NCI-H2171 (cell line): ENCODE measurements around the gene AMOTL1.
"Not testable (repeated sequence)": the region's sequence is repeated elsewhere in the genome, so short reads cannot be mapped to it uniquely, and the experiment has no call there.

ENCODE experiments used
- DNase-seq: peaks from one replicate; lab custom pipeline; 2025; lab: John Stamatoyannopoulos, UW

Gene AMOTL1

GRCh38 chr11:94794287-94795168 lies 26.4 kb downstream of the AMOTL1 start:
- no peak for DNase-seq

GRCh38 chr11:94795476-94796189 lies 27.5 kb downstream of the AMOTL1 start:
- no peak for DNase-seq

DNA sequence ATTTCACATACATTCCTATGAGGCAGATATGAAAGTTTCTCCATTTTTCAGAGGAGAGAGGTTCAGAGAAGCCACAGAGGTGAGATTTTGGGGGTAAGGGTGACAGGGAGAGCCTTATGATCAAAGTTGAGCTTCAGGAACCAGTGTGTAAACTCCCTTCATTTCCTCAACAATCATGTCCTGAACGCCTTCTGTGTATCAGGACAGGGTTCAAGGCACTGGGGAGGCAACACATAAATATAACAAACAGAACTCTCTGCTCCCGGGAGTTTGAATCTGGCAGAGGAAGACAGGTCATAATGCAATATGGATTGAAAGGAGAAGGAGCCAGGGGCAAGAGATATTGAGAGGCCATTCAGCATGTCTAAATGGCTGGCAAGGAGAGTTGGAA lies 28.0 kb downstream of the AMOTL1 start:
- DNase-seq, result no peak

DNA sequence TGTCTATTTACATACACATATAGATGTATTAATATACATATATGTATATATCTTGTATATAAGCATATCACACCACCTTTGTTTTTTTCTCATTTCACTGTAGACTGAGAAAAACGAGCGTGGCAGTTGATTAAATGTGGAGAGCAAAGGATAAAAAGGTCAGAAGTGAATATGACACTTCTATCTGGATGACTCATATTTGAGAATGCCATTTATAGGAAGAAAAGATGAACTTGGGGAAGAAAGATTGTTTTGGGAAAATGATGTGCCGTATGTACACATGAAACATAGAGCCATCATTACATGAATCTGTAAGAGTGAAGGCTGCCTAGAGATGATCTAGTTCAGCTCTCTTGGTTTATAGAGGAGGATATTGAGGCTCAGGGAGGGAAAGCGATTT lies 28.7 kb downstream of the AMOTL1 start:
- DNase-seq, result no peak

DNA sequence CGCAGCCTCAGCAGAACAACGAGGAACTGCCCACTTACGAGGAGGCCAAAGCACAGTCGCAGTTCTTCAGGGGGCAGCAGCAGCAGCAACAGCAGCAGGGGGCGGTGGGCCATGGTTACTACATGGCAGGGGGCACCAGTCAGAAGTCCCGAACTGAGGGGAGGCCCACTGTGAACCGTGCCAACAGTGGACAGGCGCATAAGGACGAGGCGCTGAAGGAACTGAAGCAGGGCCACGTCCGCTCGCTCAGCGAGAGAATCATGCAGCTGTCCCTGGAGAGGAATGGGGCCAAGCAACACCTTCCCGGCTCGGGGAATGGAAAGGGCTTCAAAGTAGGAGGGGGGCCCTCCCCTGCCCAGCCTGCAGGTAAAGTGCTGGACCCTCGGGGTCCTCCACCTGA lies 31.6 kb downstream of the AMOTL1 start:
- DNase-seq, result no peak

- DNase-seq, result no peak
Observed at GRCh38 chr11:94800414-94800813, 32.3 kb downstream of the AMOTL1 start.

- DNase-seq, result no peak
Observed at GRCh38 chr11:94801866-94802460, 33.8 kb downstream of the AMOTL1 start.

DNA sequence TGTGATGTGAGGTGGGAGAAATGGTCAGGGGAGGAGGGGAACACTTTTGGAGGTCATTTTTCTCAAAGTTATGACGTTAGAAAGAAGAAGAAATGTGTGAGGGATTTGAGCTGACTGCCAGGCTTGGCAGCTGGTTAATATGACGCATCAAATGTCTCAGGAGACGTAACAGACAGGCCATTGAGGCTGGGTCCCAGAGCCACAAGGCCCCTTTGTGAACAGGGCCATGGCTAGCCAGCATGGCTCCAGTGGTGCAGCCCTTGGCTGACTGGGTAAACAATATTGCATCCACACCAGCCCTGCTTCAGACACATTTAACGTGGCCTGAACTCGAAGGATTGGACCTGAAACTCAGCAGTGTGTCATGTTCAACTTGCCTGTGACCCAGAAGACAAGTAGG lies 34.3 kb downstream of the AMOTL1 start:
- no peak for DNase-seq

- no peak for DNase-seq
Observed at GRCh38 chr11:94803491-94803890, 35.3 kb downstream of the AMOTL1 start.

DNA sequence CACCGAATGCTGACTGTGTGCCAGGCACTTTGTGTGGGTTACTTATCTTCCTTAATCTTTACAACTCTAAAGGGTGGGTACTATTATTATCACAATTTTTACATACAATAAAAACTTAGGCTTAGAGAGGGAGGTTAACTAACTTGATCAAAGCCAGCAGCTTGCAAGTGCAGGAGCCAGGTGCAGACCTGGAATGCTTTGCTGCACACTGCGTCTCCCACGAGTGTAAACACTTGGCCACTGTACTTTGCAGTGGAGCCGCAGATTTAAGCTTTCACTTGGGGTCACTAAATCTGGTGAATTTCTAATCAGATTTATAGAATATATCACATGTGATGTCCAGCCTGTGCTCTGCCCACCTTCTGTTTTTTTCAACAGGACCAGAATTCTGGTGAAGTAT lies 36.7 kb downstream of the AMOTL1 start:
- DNase-seq, result no peak

- no peak for DNase-seq
Observed at GRCh38 chr11:94806014-94806413, 37.9 kb downstream of the AMOTL1 start.

- DNase-seq, result no peak
Observed at GRCh38 chr11:94806419-94806818, 38.3 kb downstream of the AMOTL1 start.

DNA sequence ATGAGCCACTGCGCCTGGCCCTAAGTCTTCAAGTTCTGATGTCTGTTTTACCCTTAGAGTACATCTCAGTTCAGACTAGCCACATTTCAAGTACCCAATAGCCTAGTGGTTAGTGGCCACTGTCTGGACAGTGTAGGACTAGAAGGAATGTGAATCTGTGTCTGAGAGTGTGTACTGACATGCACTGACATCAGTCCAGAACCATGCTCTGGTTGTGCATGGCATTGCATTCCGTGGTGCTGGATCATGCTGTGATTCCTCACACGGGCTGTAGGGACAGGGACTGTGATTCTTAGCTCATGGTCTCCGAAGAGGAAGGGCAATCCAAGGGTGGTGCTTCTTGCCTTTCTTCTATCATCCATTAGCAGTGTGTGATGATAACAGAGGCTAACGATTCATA lies 41.1 kb downstream of the AMOTL1 start:
- no peak for DNase-seq

DNA sequence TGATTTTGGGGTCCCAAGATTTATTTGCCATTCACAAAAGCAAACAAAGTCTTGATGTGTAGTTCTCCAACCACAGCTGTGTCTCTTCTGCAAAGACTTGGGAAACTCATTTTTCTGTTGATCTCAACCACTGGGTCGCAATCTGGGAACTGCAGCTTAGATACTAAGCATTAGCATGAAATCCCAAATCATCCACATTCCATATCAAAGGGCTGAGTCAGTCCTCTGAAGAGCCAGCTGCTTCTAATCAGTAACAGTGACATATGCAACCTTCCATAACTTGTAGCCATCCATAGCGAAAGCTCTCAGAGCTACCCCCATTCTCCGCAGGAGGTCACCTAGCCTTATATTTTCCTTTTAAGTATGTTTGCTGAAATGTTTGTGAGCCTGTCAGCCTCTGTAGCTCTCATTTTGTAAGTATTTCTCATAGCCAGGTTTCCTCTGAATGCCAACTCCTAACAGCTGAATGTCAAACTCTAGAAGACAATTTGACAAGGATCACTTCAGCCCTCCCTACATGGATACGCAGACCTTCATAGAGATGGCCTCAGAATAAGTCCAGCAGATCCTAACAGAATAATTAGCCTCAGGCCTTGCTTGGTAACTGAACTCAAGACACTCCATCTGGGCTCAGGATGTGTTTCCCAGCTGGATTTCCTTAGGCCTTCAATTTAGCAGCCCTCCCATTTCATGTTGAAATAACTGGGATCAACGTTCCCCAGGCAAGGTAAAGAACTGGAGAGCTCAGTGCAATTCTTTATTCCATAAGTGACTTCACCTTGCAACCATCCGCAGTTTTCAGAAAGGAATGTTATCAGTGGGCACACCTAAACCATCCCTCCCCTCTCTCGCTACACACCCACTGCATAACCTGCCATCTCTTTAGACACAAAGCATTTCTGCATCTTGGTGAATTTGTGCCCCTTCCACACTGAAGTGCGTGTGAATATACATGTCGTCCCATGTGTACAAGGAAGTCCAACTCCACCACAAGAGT lies 44.9 kb downstream of the AMOTL1 start:
- not testable (repeated sequence) for DNase-seq

DNA sequence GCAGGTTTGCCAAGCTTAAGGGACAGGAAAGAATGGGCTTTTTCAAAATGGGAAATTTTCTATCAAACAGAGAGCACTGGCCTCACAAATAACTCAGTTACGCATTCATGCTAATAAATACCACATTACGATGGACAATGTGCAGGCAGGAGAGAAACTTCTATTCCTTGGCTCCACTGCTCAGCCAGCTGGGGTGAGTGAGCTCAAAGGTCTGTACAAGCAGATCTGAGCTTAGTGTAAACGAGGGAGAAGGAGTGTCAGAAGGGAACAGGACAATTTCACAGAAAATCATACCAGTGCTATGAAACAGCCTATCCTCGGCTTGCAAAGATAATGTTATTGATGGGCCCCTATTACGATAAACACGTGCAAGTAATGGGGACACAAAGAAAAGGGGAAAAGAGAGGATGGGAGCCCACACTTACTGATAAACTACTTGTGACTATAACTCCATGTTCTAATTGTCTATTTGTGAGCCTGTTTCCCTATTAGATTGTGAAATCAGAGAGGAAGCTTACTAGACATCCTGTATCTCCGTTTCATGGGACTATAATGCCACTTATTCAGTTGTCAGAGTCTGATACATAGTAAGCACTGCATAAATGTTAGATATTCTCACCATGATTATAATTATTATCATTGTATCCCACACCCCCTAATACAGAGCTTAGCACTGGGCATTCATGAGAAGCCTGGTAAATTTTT lies 46.3 kb downstream of the AMOTL1 start:
- DNase-seq, result no peak

DNA sequence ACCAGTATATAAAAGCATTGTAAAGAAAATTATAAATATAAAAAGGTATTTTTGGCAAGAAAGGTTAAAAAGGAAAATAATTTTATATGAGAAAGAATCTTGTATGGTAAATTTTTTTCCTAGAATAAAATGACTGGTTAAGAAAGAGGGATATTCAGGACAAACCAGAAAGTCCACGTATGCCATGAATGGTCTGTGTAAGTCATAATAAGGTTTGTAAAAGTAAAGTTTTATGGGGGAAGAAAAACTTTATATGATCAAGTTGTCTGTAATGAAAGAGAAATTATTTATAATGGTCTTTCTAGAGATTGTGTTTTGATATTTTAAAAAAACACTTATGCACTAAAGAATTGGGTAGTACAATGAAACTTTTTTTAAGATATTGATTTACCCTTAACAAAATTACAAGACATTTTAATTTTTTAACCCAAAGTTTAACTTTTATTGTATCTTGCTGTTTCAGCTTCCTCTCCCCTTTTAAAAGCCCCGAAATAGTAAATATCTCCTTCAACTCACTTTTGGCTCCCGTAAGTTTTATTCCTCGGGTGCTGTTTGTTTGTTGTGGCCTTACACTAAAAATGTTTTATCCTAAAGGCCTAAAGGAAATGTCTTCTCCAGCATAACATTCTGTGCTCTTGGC lies 47.7 kb downstream of the AMOTL1 start:
- DNase-seq, result no peak

DNA sequence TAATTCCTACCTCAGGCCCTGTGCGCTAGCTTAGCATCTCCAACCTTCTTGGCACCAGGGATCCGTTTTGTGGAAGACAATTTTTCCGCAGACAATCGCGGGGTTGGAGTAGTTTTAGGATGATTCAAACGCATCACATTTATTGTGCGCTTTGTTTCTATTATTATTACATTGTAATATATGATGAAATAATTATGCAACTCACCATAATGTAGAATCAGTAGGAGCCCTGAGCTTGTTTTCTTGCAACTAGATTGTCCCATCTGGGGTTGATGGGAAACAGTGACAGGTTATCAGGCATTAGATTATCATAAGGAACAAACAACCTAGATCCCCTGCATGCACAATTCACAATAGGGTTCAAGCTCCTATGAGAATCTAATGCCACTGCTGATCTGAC lies 52.3 kb downstream of the AMOTL1 start:
- DNase-seq, result no peak

- no peak for DNase-seq
Observed at GRCh38 chr11:94821439-94821838, 53.3 kb downstream of the AMOTL1 start.

DNA sequence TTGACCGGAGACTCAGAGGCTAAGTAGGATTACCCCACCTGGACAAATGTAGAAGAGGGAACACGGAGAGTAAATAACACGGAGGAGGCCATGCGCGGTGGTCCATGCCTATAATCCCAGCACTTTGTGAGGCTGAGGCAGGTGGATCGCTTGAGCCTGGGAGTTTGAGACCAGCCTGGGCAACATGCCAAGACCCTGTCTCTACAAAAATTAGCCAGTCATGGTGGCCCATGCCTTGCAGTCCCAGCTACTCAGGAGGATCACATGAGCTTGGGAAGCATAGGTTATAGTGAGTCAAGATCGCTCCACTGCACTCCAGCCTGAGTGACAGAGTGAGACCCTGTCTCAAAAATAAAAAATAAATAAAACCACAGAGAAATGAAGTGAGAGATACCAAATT lies 53.9 kb downstream of the AMOTL1 start:
- DNase-seq, result no peak

DNA sequence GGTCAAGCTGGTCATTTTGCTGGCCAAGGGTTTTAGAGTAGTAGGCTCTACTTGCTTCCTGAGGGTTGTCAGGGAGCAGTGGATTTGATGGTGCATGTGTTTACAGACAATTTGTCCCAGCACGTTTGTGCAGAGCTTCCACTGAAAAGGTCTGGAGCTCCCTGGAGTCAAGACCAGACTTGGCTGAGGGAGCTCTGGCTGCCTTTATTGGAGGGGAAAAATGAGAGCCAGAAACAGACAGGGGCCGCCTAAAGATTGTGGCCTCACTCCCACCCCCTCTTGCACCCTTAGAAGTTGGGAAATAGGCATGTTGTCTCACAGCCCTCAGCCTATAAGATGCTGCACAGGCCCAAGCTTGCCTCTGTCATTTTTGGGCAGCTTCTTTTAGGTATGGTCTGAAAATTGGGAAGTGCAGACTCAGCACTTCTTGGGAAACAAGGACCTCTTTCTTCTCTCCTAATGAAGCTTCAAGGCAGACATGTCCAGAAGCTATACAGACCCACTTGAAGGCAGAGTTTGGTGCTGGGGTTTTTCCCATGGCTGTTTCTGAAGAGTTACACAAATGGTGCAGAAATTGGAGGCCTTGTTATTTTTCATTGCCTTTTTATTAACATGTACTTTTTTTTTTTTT lies 55.1 kb downstream of the AMOTL1 start:
- no peak for DNase-seq
